A549 (cell line): ENCODE data around the gene RNF26. TPM values are rescaled to one million over a fixed set of nuclear protein-coding genes. Genes with fewer than 3 reads are reported as not detected.

ENCODE experiments used
- ATAC-seq, 2 experiments: fragments of 200-7000 bp in 1 of 2; fragments of >200 bp in 1 of 2; cut with Nextera tagmentation in 1 of 2; cut with Tn5 transposase in 1 of 2; 3 replicates each; pipeline versions ENCODE4 v1.8.0 to v1.9.1; 2018 to 2020; ENCODE audit warnings: mild to moderate bottlenecking in 1 of 2, moderate library complexity in 1 of 2
- CTCF ChIA-PET: fragments of 300-600 bp; sonication (Branson Sonifier 250); formaldehyde crosslinking; extraction: SDS; loops from one replicate; lab custom pipeline; 2021; ENCODE audit warnings: antibody characterized with exemption, inconsistent platforms; lab: Yijun Ruan, JAX
- POLR2A ChIA-PET: fragments of 350-600 bp; formaldehyde crosslinking; extraction: SDS; loops from one replicate; lab custom pipeline; 2021; ENCODE audit warnings: antibody characterized with exemption, inconsistent platforms; lab: Yijun Ruan, JAX
- DNase-seq, 2 experiments: peaks; one replicate each; pipeline versions ENCODE4 v3.0.0 to v3.0.0-alpha.2; 2011 to 2016; ENCODE audit warnings: low read depth in 1 of 2, low spot score in 1 of 2
- FAIRE-seq: peaks from 2 replicates; lab custom pipeline; 2011; peaks lifted over from hg19 to GRCh38; lab: Jason Lieb, UNC
- H3K27ac ChIP-seq, 2 experiments: fragments of >200 bp; sonication (Bioruptor Twin); formaldehyde crosslinking; 3 replicates each; pipeline ENCODE4 v1.5.1; 2016 to 2017
- H3K4me1 ChIP-seq: fragments of >200 bp; sonication (Bioruptor Twin); formaldehyde crosslinking; 3 replicates; pipeline ENCODE4 v1.6.1; 2016
- H3K4me2 ChIP-seq: fragments of >200 bp; sonication (Bioruptor Twin); formaldehyde crosslinking; 3 replicates; pipeline ENCODE4 v1.6.1; 2016
- H3K4me3 ChIP-seq: fragments of >200 bp; sonication (Bioruptor Twin); formaldehyde crosslinking; 3 replicates; pipeline ENCODE4 v1.5.1; 2016
- H3K9me3 ChIP-seq: fragments of >200 bp; sonication (Bioruptor Twin); formaldehyde crosslinking; 3 replicates; pipeline ENCODE4 v1.6.1; 2016
- ATOH8 ChIP-seq: fragments of 250-450 bp; sonication (Bioruptor Pico); IDR thresholded peaks from 2 replicates; pipeline ENCODE4 v1.5.0; 2020; ENCODE audit warnings: low read depth, mild to moderate bottlenecking, moderate library complexity
- BCL3 ChIP-seq: fragments of >200 bp; sonication (Bioruptor Twin); formaldehyde crosslinking; IDR thresholded peaks from 3 replicates; pipeline ENCODE4 v1.6.1; 2016
- BHLHE40 ChIP-seq: IDR thresholded peaks from 2 replicates; pipeline ENCODE4 v1.6.1; 2012; ENCODE audit warnings: low read depth, low read length, inconsistent platforms
- CBX2 ChIP-seq: fragments of 200-600 bp; sonication (generic); IDR thresholded peaks from 2 replicates; pipeline ENCODE4 v1.6.1; 2016; ENCODE audit warnings: low read depth, mild to moderate bottlenecking, borderline replicate concordance
- CHD2 ChIP-seq: fragments of 150-350 bp; IDR thresholded peaks from 2 replicates; pipeline ENCODE4 v1.6.1; 2014; ENCODE audit warnings: low read length; ENCODE audit not compliant: partially characterized antibody
- ESRRA ChIP-seq: fragments of 150-350 bp; IDR thresholded peaks from 2 replicates; pipeline ENCODE4 v1.6.1; 2014; ENCODE audit warnings: mild to moderate bottlenecking, low read length, borderline replicate concordance
- FOSL2 ChIP-seq, 2 experiments: fragments of 450-650 bp in 1 of 2; fragments of >200 bp in 1 of 2; sonication (Bioruptor Twin) in 1 of 2; formaldehyde crosslinking; IDR thresholded peaks; 2 replicates each; pipeline versions ENCODE4 v1.5.0 to v1.6.1; 2016 to 2020; ENCODE audit warnings: mild to moderate bottlenecking in 1 of 2, moderate library complexity in 1 of 2
- HDAC2 ChIP-seq: fragments of 200-600 bp; sonication (generic); IDR thresholded peaks from 2 replicates; pipeline ENCODE4 v1.6.1; 2016
- HOXB5 ChIP-seq: fragments of 250-450 bp; sonication (Bioruptor Pico); IDR thresholded peaks from 2 replicates; pipeline ENCODE4 v1.5.0; 2020; ENCODE audit warnings: mild to moderate bottlenecking, moderate library complexity
- POLR2A ChIP-seq: IDR thresholded peaks from 2 replicates; pipeline ENCODE4 v1.6.1; 2012; ENCODE audit warnings: mild to moderate bottlenecking, low read length
- POLR2AphosphoS2 ChIP-seq: conservative IDR thresholded peaks from 2 replicates; pipeline ENCODE4 v1.6.1; 2012; ENCODE audit warnings: low read length, improper control_type of control experiment, inconsistent platforms
- RCOR1 ChIP-seq: fragments of 150-350 bp; IDR thresholded peaks from 2 replicates; pipeline ENCODE4 v1.6.1; 2014; ENCODE audit warnings: antibody characterized with exemption, low read length, low read depth
- SMC3 ChIP-seq: fragments of >200 bp; sonication (Bioruptor Twin); formaldehyde crosslinking; IDR thresholded peaks from 3 replicates; pipeline ENCODE4 v1.6.1; 2018; ENCODE audit warnings: inconsistent platforms
- ZC3H11A ChIP-seq: fragments of 450-650 bp; IDR thresholded peaks from 2 replicates; pipeline ENCODE4 v1.6.1; 2014; ENCODE audit warnings: antibody characterized with exemption, mild to moderate bottlenecking
- ZSCAN20 ChIP-seq: fragments of 250-450 bp; sonication (Bioruptor Pico); IDR thresholded peaks from 2 replicates; pipeline ENCODE4 v1.8.0; 2022; ENCODE audit warnings: mild to moderate bottlenecking, moderate library complexity
- WGBS: methylation state at CpG from one replicate; pipeline ENCODE4 v1.1.6; 2017; ENCODE audit errors: missing lambda C conversion rate; 5-methylcytosine and 5-hydroxymethylcytosine counted together
- polyA plus RNA-seq, 4 experiments: library from polyadenylated mRNA; depleted of rRNA in 3 of 4; stranded (reverse); fragments of >200 nt; fragmentation: RNase III in 1 of 4; extraction: RNeasy Plus Mini Kit Qiagen cat#74134 plus additional on column Dnase treatment in 1 of 4; gene quantifications; 2 replicates in 3 of 4; 3 replicates in 1 of 4; pipeline ENCODE4 v1.2.3, GENCODE V29; 2011 to 2017
- TF ChIP-seq, protein P1 (sequence below): fragments of >200 bp; sonication (Bioruptor Twin); formaldehyde crosslinking; IDR thresholded peaks from 3 replicates; pipeline ENCODE4 v1.5.1; 2016
- TF ChIP-seq, protein P2 (sequence below): fragments of >200 bp; sonication (Bioruptor Twin); formaldehyde crosslinking; IDR thresholded peaks from 2 replicates; pipeline ENCODE4 v1.6.1; 2016
- TF ChIP-seq, protein P3 (sequence below): fragments of 200-600 bp; sonication (generic); IDR thresholded peaks from 2 replicates; pipeline ENCODE4 v1.6.1; 2016; ENCODE audit warnings: antibody characterized with exemption, mild to moderate bottlenecking, moderate library complexity
- TF ChIP-seq, protein P4 (sequence below): fragments of 250-450 bp; sonication (Bioruptor Pico); IDR thresholded peaks from 2 replicates; pipeline ENCODE4 v1.5.0; 2021; ENCODE audit warnings: mild to moderate bottlenecking, moderate library complexity, borderline replicate concordance

RNF26 gene
- polyA plus RNA-seq, 2 of the 4 experiments (the other 2 are of a cell fraction) = 23.5 to 26.5 TPM

DNA sequence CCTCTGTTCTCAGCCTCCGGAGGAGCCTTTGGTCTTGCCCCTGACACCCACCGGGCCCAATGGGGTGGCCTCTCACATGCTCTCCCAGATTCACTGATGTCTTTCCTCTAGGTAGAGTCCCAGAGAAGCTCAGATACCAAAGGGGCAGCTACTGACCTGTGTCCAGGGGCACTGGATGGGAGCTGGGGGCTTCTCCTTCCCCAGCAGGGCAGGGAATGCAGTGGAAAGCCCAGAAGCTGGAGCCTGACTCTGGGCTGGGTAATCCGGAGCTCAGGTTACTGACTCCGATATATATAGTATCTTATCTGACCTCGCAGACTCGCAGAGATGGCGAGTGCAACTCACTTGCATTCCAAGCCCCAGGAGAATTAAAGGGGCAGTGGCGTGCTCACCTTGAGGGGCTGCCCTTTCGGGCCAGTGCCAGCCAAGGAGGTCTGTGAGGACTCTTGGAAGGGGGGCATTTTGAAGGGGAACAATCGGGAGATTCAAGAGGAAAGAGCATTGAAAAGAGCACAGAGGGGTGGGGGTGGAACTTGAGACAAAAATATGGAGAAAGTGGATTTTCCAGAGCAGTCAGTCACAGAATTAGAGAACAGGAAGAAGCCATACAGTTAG lies 44.6 kb downstream of the RNF26 start:
- 47% methylated on average over 10 of the region's 10 CpGs for WGBS
- Histone ChIP-seq H3K4me3 (no peak overlapping the region), H3K9me3 (no peaks in the 10 kb centered on the region), H3K4me1 (peaks cover 10% of the 10 kb centered on the region; the same call in 1 of the 3 replicates), H3K4me2 (no peak overlapping the region), H3K27ac (no peak overlapping the region)
- ChIA-PET POLR2A (no interaction called here), CTCF (interaction anchor here (1.1 to 20.0 kb wide), 9 partner anchors 11 to 209 kb away, joined by 3 to 341 read pairs (median 12); partner anchors contain the start of genes C1QTNF5, MFRP and RNF26)
- TF ChIP-seq, protein P1, sequence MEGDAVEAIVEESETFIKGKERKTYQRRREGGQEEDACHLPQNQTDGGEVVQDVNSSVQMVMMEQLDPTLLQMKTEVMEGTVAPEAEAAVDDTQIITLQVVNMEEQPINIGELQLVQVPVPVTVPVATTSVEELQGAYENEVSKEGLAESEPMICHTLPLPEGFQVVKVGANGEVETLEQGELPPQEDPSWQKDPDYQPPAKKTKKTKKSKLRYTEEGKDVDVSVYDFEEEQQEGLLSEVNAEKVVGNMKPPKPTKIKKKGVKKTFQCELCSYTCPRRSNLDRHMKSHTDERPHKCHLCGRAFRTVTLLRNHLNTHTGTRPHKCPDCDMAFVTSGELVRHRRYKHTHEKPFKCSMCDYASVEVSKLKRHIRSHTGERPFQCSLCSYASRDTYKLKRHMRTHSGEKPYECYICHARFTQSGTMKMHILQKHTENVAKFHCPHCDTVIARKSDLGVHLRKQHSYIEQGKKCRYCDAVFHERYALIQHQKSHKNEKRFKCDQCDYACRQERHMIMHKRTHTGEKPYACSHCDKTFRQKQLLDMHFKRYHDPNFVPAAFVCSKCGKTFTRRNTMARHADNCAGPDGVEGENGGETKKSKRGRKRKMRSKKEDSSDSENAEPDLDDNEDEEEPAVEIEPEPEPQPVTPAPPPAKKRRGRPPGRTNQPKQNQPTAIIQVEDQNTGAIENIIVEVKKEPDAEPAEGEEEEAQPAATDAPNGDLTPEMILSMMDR = no peak
- TF ChIP-seq BCL3 (no peak), ATOH8 (no peak), ZSCAN20 (no peak), BHLHE40 (no peak), ESRRA (no peak), CBX2 (no peak), ZC3H11A (no peak), POLR2A (no peak), RCOR1 (no peak), HDAC2 (no peak), SMC3 (no peak), FOSL2 (IDR thresholded peaks at IDR 0.05) (no peak), FOSL2 (CRISPR knock-in tag; IDR thresholded peaks at IDR 0.05) (no peak), CHD2 (no peak), HOXB5 (CRISPR knock-in tag) (no peak), POLR2AphosphoS2 (no peak)
- TF ChIP-seq, protein P2, sequence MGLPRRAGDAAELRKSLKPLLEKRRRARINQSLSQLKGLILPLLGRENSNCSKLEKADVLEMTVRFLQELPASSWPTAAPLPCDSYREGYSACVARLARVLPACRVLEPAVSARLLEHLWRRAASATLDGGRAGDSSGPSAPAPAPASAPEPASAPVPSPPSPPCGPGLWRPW = no peak
- TF ChIP-seq, protein P3, sequence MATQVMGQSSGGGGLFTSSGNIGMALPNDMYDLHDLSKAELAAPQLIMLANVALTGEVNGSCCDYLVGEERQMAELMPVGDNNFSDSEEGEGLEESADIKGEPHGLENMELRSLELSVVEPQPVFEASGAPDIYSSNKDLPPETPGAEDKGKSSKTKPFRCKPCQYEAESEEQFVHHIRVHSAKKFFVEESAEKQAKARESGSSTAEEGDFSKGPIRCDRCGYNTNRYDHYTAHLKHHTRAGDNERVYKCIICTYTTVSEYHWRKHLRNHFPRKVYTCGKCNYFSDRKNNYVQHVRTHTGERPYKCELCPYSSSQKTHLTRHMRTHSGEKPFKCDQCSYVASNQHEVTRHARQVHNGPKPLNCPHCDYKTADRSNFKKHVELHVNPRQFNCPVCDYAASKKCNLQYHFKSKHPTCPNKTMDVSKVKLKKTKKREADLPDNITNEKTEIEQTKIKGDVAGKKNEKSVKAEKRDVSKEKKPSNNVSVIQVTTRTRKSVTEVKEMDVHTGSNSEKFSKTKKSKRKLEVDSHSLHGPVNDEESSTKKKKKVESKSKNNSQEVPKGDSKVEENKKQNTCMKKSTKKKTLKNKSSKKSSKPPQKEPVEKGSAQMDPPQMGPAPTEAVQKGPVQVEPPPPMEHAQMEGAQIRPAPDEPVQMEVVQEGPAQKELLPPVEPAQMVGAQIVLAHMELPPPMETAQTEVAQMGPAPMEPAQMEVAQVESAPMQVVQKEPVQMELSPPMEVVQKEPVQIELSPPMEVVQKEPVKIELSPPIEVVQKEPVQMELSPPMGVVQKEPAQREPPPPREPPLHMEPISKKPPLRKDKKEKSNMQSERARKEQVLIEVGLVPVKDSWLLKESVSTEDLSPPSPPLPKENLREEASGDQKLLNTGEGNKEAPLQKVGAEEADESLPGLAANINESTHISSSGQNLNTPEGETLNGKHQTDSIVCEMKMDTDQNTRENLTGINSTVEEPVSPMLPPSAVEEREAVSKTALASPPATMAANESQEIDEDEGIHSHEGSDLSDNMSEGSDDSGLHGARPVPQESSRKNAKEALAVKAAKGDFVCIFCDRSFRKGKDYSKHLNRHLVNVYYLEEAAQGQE = no peak
- TF ChIP-seq, protein P4, sequence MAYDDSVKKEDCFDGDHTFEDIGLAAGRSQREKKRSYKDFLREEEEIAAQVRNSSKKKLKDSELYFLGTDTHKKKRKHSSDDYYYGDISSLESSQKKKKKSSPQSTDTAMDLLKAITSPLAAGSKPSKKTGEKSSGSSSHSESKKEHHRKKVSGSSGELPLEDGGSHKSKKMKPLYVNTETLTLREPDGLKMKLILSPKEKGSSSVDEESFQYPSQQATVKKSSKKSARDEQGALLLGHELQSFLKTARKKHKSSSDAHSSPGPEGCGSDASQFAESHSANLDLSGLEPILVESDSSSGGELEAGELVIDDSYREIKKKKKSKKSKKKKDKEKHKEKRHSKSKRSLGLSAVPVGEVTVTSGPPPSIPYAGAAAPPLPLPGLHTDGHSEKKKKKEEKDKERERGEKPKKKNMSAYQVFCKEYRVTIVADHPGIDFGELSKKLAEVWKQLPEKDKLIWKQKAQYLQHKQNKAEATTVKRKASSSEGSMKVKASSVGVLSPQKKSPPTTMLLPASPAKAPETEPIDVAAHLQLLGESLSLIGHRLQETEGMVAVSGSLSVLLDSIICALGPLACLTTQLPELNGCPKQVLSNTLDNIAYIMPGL (CRISPR knock-in tag) = no peak
- no peak for ATAC-seq
- DNase-seq = no peak
- no peak for FAIRE-seq
